ENCODE data around the gene SMAD6.

The SMAD6 gene

GRCh38 chr15:66760968-66761725, 59.1 kb downstream of the SMAD6 start:
- DNase-seq = no peak

DNA sequence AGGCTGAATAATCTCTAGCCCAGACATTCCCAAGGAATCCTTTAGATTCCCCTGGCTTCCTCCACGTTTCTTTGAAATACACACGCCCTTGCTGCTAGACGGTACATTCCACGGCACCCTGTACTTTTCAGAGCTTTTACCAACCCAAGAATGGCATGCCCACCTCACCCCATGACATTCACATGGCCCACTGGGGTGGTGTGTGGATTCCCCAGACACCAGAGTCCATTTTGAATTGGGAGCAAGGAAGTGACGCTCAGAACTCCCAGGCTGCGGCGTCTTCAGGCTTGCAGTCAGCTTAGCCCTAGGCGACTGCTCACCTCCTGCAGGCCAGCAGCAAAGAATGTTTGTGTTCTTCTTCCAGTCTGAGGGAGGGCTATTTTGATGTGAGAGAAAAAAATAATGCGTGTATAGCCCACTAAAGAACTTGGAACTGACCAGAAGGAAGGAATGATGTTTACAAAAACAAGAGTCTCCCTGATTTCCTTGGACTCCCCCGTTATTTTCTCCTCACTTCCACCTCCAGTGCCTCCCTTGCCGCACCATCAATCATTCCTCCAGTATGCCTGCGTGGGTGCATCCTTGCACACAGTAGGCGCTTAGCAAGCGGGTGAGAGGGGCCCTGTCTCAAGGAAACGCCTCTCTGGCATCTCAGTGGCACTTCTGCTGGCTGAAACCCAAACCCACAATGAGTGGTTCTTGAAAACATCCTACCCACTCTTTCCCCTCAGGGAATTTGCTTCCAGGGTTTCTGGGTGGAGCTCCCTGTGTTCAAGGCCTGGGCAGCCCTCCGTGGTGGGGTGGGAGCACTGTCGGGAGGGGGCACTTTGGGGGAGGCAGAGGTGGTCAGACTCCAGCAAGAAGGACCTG, 59.9 kb downstream of the SMAD6 start:
- no peak for DNase-seq

DNA sequence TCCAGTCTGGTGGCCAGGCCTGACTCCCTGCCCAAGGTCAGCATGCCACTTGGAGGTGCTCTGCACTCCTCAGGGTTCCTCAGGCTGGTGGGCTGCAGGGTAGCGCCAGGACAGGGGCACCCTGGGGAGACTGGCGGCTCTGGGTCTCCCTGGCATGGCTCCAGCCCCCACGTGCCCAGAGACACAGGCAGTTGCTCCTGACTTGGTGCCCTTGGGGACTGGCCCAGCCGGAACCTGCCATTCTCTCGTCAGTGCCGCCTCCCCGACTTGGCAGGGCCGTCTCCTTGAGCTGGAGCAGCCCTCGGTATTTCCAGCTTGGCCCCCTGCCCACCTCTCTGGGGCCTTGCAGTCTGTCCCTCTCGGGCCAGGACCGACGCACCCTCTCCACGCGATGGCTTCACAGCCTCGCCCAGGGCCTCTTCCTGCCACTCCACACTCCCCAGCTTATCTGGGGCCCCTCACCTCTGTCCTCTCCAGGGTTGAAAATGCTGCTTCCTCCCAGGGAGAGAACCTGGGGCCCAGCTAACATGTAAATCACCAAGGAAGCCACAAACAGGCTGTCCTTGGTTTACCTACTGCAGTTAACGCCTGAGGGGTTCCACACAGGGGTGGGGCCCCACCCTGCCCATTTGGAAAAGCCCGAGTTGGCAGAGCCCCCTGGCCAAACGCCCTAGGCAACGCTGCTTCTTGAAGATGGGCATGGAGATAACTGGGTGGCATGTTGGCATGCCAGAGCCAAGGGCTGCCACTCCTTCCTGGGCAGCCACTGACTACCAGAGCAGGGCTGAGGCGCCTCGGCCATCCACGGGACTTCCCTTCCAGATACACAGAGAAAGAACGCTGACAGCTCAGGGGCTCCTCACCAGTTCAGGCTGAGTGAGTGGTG, 61.4 kb downstream of the SMAD6 start:
- DNase-seq = no peak

- DNase-seq = no peak
Observed at GRCh38 chr15:66764072-66764786, 62.2 kb downstream of the SMAD6 start.

DNA sequence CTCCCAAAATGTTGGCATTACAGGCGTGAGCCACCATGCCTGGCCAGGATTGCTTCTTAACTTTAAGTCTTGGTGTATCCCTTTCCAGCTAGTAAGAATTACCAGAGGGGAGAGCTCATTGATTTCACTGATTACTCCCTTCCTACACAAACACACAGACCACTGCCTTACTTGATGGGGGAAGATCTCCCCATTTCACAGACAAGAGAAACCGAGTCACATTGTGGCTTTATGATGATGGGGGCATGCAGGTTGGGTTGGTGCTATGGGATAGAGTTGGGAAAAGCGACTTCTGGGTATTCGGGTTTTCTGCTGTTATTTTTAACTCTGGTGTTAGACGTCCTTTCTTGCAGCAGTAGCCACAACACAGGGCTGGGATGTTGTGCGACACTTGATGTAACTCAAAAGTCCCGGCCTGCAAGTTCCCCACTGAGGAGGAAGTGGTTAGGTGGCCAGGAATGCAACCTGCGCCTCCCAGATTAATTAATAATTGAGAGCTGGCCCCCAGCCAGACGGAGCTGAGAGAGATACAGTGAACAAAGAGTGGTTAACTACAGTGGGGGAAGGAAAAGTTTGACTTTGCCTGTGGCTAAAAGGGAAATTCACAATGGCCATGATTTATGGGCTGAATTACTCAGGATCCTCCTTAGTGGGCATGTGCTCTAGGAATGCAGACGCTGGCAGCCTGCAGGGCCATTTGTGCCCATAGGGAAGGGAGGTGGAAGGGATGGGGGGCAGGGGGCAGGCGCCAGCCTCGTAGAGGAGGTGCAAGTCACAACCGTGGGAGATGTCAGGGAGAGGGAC, 63.6 kb downstream of the SMAD6 start:
- no peak for DNase-seq

GRCh38 chr15:66766282-66767230, 64.5 kb downstream of the SMAD6 start:
- no peak for DNase-seq

- no peak for DNase-seq
Observed at GRCh38 chr15:66767240-66767659, 65.2 kb downstream of the SMAD6 start.

GRCh38 chr15:66768987-66769386, 67.0 kb downstream of the SMAD6 start:
- no peak for DNase-seq

GRCh38 chr15:66770518-66771350, 68.7 kb downstream of the SMAD6 start:
- no peak for DNase-seq

DNA sequence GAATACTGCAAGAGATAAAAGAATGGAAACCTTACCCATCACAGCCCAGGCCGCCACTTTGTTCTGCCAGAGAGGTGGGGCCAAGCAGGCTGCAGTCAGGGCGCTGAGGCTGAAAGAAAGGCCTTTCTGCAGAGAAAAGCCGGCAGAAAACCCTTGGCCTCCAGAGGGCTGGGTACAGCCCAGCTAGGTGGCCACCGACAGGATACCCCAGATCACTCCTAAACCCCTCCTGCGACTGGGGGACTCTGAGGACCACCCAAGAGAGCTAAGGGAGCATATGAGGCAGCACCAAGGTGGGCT, 69.3 kb downstream of the SMAD6 start:
- DNase-seq = no peak

GRCh38 chr15:66772604-66773128, 70.6 kb downstream of the SMAD6 start:
- no peak for DNase-seq

DNA sequence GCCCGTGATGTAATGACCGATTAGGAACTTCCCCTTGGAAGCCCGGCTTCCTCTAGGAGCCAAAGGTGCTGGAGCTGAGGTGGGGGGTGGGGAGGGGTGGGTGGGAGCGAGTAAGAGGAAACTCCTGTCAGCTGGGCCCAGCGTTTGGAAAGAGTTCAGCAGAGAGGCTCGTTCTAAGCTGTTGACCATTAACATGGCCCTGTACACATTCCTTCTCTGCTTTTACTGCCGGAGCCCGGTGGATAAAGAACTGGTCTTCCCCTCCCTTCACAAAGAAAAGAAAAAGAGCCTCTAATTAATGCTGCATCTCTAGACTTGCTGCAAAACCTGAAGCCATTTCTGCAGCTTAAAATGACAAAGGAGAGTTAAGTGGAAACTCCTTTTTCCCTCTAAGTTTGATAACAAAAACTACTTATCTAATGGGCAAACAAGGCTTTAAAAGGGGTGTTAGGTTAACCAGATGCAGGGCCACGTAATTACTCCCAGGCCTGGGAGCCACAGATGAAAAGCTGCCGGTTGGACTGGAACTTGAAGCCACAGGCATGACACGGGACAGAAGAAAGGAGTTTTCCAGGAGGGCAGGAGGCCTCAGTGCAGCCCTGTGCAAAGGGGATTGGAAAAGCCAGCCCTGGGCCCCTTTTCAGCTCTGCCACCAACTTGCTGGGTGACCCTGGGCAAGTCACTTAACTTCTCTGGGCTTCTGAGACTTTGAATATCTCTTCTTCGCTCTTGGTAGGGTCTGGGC, 71.3 kb downstream of the SMAD6 start:
- DNase-seq = no peak

DNA sequence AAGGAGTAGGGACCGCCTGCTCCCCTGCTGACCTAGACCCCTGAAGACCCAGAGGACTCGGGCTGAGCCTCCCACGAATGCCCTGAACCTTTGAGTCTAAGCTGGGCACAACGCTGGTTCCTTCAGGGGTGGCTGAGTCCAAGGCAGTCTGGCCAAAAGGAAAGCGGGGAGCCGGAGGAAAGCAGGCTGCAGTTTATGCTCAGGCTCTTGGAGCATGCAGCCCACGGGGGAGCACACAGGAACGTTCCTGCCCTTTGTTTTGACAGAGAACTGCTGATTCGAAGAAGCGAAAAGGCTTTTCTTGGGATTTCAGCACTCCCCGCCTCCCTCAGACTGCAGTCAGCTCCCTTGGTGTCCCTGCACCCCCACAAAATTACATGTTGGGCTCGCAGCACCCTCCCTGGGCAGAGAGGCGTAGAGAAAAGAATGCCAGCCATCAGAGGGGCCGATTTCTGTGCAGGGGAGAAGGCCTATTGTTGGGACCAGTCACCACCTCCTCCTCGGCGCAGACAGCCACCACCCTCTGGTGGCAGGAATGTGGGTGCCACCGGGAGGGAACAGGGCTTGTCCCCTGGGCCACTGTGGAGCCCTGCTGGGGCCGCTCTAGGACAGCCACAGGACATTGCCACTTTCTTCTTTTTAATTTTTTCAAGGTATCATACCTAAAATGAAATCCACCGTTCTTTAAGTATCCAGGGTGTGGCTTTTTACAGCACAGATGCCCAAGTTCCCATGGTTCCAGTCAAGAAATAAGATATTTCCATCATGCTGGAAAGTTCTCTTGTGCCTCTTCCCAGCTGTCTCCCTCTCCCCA, 72.2 kb downstream of the SMAD6 start:
- peak; percentile 33 for DNase-seq

- no peak for DNase-seq
Observed at GRCh38 chr15:66775127-66776105, 73.4 kb downstream of the SMAD6 start.

DNA sequence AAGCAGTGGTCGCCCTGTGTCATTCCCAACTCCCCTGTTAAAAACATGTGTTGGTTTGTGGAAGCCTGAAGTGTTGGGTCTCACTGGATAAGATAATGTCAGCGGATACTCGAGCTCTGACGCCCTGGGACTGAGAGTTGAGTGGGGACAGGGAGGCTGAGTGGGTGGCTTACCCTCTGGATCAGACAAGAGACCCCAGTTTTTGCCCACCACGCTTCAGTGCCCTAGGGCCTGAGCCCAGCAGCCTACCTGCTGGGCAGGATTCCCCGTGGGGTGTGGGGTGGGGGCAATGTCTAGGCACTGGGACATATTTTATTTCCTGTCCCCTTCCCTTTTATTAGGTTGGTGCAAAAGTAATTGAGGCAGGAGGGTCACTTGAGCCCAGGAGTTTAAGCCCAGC, 75.0 kb downstream of the SMAD6 start:
- DNase-seq = no peak

GRCh38 chr15:66777596-66778313, 75.7 kb downstream of the SMAD6 start:
- DNase-seq = no peak

Data from stimulated activated CD4-positive, alpha-beta T cell treated with anti-CD3 and anti-CD28 coated beads, Interleukin-12 subunit alpha, Interleukin-12 subunit beta, amount 100 ng/mL, for 4 hours (primary cell).